ENCODE results near the gene CLK1. TPM values are rescaled to one million over a fixed set of nuclear protein-coding genes. Genes with fewer than 3 reads are reported as not detected.

The CLK1 gene
- polyA plus RNA-seq, 3 donors: 7.5 to 383 (median 8.2) TPM

- no peaks in the 10 kb centered on the region for H3K27me3 Mint-ChIP-seq (ENCODE audit: low read depth in 3 of 3)
- Histone ChIP-seq H3K4me2 (replicated peaks; ENCODE audit: extremely low read depth, low read length, poor library complexity, severe bottlenecking) (peak overlapping the region; percentile 95), H3K27ac (ENCODE audit: low read depth in 1 of 2, low read length in 2 of 2) (peak overlapping the region; percentile 95 to 98), H4K20me1 (ENCODE audit: insufficient read depth, low read length) (peaks cover 56% of the 10 kb centered on the region), H3K4me1 (ENCODE audit: control insufficient read depth in 1 of 2, insufficient read depth in 2 of 2, low read length in 2 of 2) (peaks cover 29 to 40% of the 10 kb centered on the region in 2 donors), H3K79me2 (ENCODE audit: insufficient read depth, low read length) (peaks cover 55% of the 10 kb centered on the region), H3K36me3 (replicated peaks in 1 of 2; ENCODE audit: control insufficient read depth in 1 of 2, insufficient read depth in 2 of 2, low read length in 2 of 2) (peaks cover 38 to 39% of the 10 kb centered on the region in 2 donors), H3K4me3 (replicated peaks in 1 of 3; ENCODE audit: low read depth in 2 of 3, low read length in 3 of 3) (peak overlapping the region; percentile 58 to 91 (median 85)), H3K27me3 (ENCODE audit: control insufficient read depth in 2 of 2, insufficient read depth in 2 of 2, low read length in 2 of 2) (no peaks in the 10 kb centered on the region), H3K9ac (ENCODE audit: insufficient read depth, low read length, poor library complexity, severe bottlenecking) (peak overlapping the region; percentile 99), H2AFZ (ENCODE audit: insufficient read depth, low read depth, low read length, poor library complexity, severe bottlenecking) (peak overlapping the region; percentile 85), H3K9me3 (replicated peaks in 1 of 2; ENCODE audit: control insufficient read depth in 1 of 2, insufficient read depth in 1 of 2, low read length in 2 of 2) (no peaks in the 10 kb centered on the region)
- DNase-seq: peak; percentile 63 to 68 (median 68)
- intact Hi-C loops (cut with micrococcal nuclease): loop anchor here (5.0 to 10.0 kb wide), 4 partner anchors 50 to 640 kb away; partner anchors contain the start of genes CLK1 (in 2 of the 2), STRADB (in 1 of the 2) and TRAK2 (in 1 of the 2)
- H3K9me3 Mint-ChIP-seq: peaks cover 0 to 4% (median 0%) of the 10 kb centered on the region in 7 donors
- TF ChIP-seq CTCF (IDR thresholded peaks at IDR 0.05): peak; percentile 67
- H3K27ac Mint-ChIP-seq: peak overlapping the region; percentile 96 to 100 (median 97)
- WGBS (ENCODE audit: insufficient coverage): 1% methylated on average over 70 of the region's 70 CpGs
- peak overlapping the region; percentile 97 to 99 for H3K4me3 Mint-ChIP-seq
- H3K36me3 Mint-ChIP-seq: peaks cover 34 to 43% of the 10 kb centered on the region in 2 donors
- H3K4me1 Mint-ChIP-seq: peaks cover 37% of the 10 kb centered on the region
Measured at GRCh38 chr2:200812122-200813022, 52.1 kb downstream of the CLK1 start.

- WGBS (ENCODE audit: insufficient coverage): under 1% methylated on average over 43 of the region's 75 CpGs
- no peaks in the 10 kb centered on the region for H3K27me3 ChIP-seq (ENCODE audit: control insufficient read depth in 2 of 2, insufficient read depth in 2 of 2, low read length in 2 of 2)
- H3K27ac Mint-ChIP-seq: peak within 1 kb of the TSS; percentile 97 to 100 (median 99)
- peaks cover 46% of the 10 kb centered on the region for H3K79me2 ChIP-seq (ENCODE audit: insufficient read depth, low read length)
- H4K20me1 ChIP-seq (ENCODE audit: insufficient read depth, low read length): peaks cover 48% of the 10 kb centered on the region
- no peaks in the 10 kb centered on the region for H3K27me3 Mint-ChIP-seq (ENCODE audit: low read depth in 3 of 3)
- peak within 1 kb of the TSS; percentile 58 to 91 (median 85) for H3K4me3 ChIP-seq (replicated peaks in 1 of 3; ENCODE audit: low read depth in 2 of 3, low read length in 3 of 3)
- peaks cover 37% of the 10 kb centered on the region for H3K4me1 Mint-ChIP-seq
- H2AFZ ChIP-seq (ENCODE audit: insufficient read depth, low read depth, low read length, poor library complexity, severe bottlenecking): peak within 1 kb of the TSS; percentile 85
- peak within 1 kb of the TSS; percentile 97 to 99 for H3K4me3 Mint-ChIP-seq
- H3K9me3 Mint-ChIP-seq: peaks cover 0 to 4% (median 0%) of the 10 kb centered on the region in 7 donors
- intact Hi-C loops (cut with micrococcal nuclease): loop anchor here (2.0 to 10.0 kb wide), 5 partner anchors 51 to 641 kb away; partner anchors contain the start of genes CLK1 (in 2 of the 2), SGO2 (in 1 of the 2), STRADB (in 1 of the 2) and TRAK2 (in 1 of the 2)
- H3K27ac ChIP-seq (ENCODE audit: low read depth in 1 of 2, low read length in 2 of 2): peak within 1 kb of the TSS; percentile 95 to 98
- peaks cover 29 to 40% of the 10 kb centered on the region in 2 donors for H3K4me1 ChIP-seq (ENCODE audit: control insufficient read depth in 1 of 2, insufficient read depth in 2 of 2, low read length in 2 of 2)
- peak; percentile 96 to 97 (median 97) for DNase-seq
- H3K36me3 Mint-ChIP-seq: peaks cover 26 to 34% of the 10 kb centered on the region in 2 donors
- peak within 1 kb of the TSS; percentile 99 for H3K9ac ChIP-seq (ENCODE audit: insufficient read depth, low read length, poor library complexity, severe bottlenecking)
- H3K9me3 ChIP-seq (replicated peaks in 1 of 2; ENCODE audit: control insufficient read depth in 1 of 2, insufficient read depth in 1 of 2, low read length in 2 of 2): no peaks in the 10 kb centered on the region
- peaks cover 30 to 31% of the 10 kb centered on the region in 2 donors for H3K36me3 ChIP-seq (replicated peaks in 1 of 2; ENCODE audit: control insufficient read depth in 1 of 2, insufficient read depth in 2 of 2, low read length in 2 of 2)
- peak within 1 kb of the TSS; percentile 95 for H3K4me2 ChIP-seq (replicated peaks; ENCODE audit: extremely low read depth, low read length, poor library complexity, severe bottlenecking)
- no peak for TF ChIP-seq CTCF (IDR thresholded peaks at IDR 0.05)
Measured at GRCh38 chr2:200811333-200812121, 52.9 kb downstream of the CLK1 start, which contains the start of gene BZW1. BZW1 (plus strand) TSS chr2:200811910; CDS start chr2:200813218, 1,308 bp downstream.

Measured in CD14-positive monocyte (primary cell).